Uterus (tissue), 2 donors: ENCODE measurements around the gene PIP5KL1.

Source experiments
- CTCF ChIP-seq, 4 experiments: fragments of 200-600 bp in 2 of 4; fragments of 450-650 bp in 2 of 4; sonication (generic) in 2 of 4; IDR thresholded peaks; one replicate each; pipeline ENCODE4 v1.5.1; 2016 to 2019; ENCODE audit warnings: antibody characterized with exemption in 4 of 4, mild to moderate bottlenecking in 2 of 4, moderate library complexity in 1 of 4
- POLR2A ChIP-seq, 2 donors: fragments of 450-650 bp; IDR thresholded peaks; one replicate each; pipeline ENCODE4 v1.6.1; 2016; ENCODE audit warnings: antibody characterized with exemption in 2 of 2, mild to moderate bottlenecking in 1 of 2, moderate library complexity in 1 of 2

- TF ChIP-seq POLR2A (IDR thresholded peaks at IDR 0.05): no peak
- no peak for TF ChIP-seq CTCF (IDR thresholded peaks at IDR 0.05)
Observed at GRCh38 chr9:127976498-127976897, 45.9 kb upstream of the PIP5KL1 start.
